Neuronal stem cell (in vitro differentiated cells): ENCODE measurements around the gene AQP10.

Experiments used
- DNase-seq: peaks from one replicate; pipeline ENCODE4 v3.0.0-alpha.2; 2013; ENCODE audit warnings: low spot score
- H2AFZ ChIP-seq: one replicate; pipeline ENCODE4 v1.6.1; 2013; ENCODE audit warnings: mild to moderate bottlenecking, low read length, inconsistent platforms
- H2AK5ac ChIP-seq: 2 replicates; pipeline ENCODE4 v1.6.1; 2013; ENCODE audit warnings: low read depth, mild to moderate bottlenecking, inconsistent platforms, low read length, moderate library complexity, mixed read lengths
- H2BK120ac ChIP-seq: 2 replicates; pipeline ENCODE4 v1.6.1; 2013; ENCODE audit warnings: low read depth, mild to moderate bottlenecking, inconsistent platforms, low read length, moderate library complexity, mixed read lengths
- H2BK12ac ChIP-seq: one replicate; pipeline ENCODE4 v1.6.1; 2013; ENCODE audit warnings: low read length, inconsistent platforms
- H2BK15ac ChIP-seq: 2 replicates; pipeline ENCODE4 v1.6.1; 2013; ENCODE audit warnings: mild to moderate bottlenecking, low read length, inconsistent platforms, mixed read lengths
- H2BK5ac ChIP-seq: one replicate; pipeline ENCODE4 v1.6.1; 2013; ENCODE audit warnings: inconsistent platforms, mild to moderate bottlenecking, low read length, moderate library complexity
- H3K14ac ChIP-seq: one replicate; pipeline ENCODE4 v1.6.1; 2013; ENCODE audit warnings: low read length, inconsistent platforms
- H3K18ac ChIP-seq: 2 replicates; pipeline ENCODE4 v1.6.1; 2013; ENCODE audit warnings: low read length, inconsistent platforms
- H3K23ac ChIP-seq: 2 replicates; pipeline ENCODE4 v1.6.1; 2013; ENCODE audit warnings: low read depth, mild to moderate bottlenecking, mixed read lengths, low read length, inconsistent platforms; ENCODE audit not compliant: poor library complexity
- H3K27ac ChIP-seq: replicated peaks from 3 replicates; pipeline ENCODE4 v1.5.1; 2013; ENCODE audit warnings: low read length, inconsistent platforms
- H3K27me3 ChIP-seq, 3 experiments: 2 replicates each; pipeline ENCODE4 v1.6.1; 2013; ENCODE audit warnings: low read length in 3 of 3, mild to moderate bottlenecking in 2 of 3, inconsistent platforms in 1 of 3, low read depth in 1 of 3, mixed read lengths in 1 of 3, moderate library complexity in 1 of 3; ENCODE audit not compliant: control insufficient read depth in 3 of 3, insufficient read depth in 3 of 3
- H3K36me3 ChIP-seq, 2 donors: replicated peaks in 1 of 2; 2 replicates each; pipeline ENCODE4 v1.6.1; 2013; ENCODE audit warnings: low read length in 2 of 2; ENCODE audit not compliant: control insufficient read depth in 2 of 2, insufficient read depth in 2 of 2
- H3K4ac ChIP-seq: 2 replicates; pipeline ENCODE4 v1.6.1; 2013; ENCODE audit warnings: inconsistent platforms, mild to moderate bottlenecking, low read length, moderate library complexity
- H3K4me1 ChIP-seq, 2 donors: 1 replicate in 1 of 2; 2 replicates in 1 of 2; pipeline ENCODE4 v1.6.1; 2013; ENCODE audit warnings: low read length in 2 of 2, low read depth in 1 of 2; ENCODE audit not compliant: control insufficient read depth in 2 of 2, insufficient read depth in 1 of 2
- H3K4me2 ChIP-seq: one replicate; pipeline ENCODE4 v1.6.1; 2013; ENCODE audit warnings: mild to moderate bottlenecking, low read length, inconsistent platforms; ENCODE audit not compliant: insufficient read depth, poor library complexity, severe bottlenecking
- H3K4me3 ChIP-seq, 2 donors: 2 replicates each; pipeline ENCODE4 v1.5.1; 2013; ENCODE audit warnings: low read length in 2 of 2, mild to moderate bottlenecking in 2 of 2, inconsistent platforms in 1 of 2, moderate library complexity in 1 of 2
- H3K79me1 ChIP-seq: one replicate; pipeline ENCODE4 v1.6.1; 2013; ENCODE audit warnings: low read depth, mild to moderate bottlenecking, inconsistent platforms, low read length, moderate library complexity
- H3K9ac ChIP-seq: one replicate; pipeline ENCODE4 v1.6.1; 2013; ENCODE audit warnings: mild to moderate bottlenecking, low read depth, low read length, inconsistent platforms; ENCODE audit not compliant: poor library complexity
- H3K9me3 ChIP-seq, 2 donors: replicated peaks in 1 of 2; 2 replicates each; pipeline versions ENCODE3 to v1.6.1; 2013; ENCODE audit warnings: low read length in 2 of 2, mild to moderate bottlenecking in 2 of 2, inconsistent platforms in 1 of 2, low read depth in 1 of 2, mixed read lengths in 1 of 2, moderate library complexity in 1 of 2; ENCODE audit not compliant: control insufficient read depth in 2 of 2, insufficient read depth in 1 of 2
- H4K8ac ChIP-seq: one replicate; pipeline ENCODE4 v1.6.1; 2013; ENCODE audit warnings: low read depth, mild to moderate bottlenecking, inconsistent platforms, low read length, moderate library complexity
- H4K91ac ChIP-seq: one replicate; pipeline ENCODE4 v1.6.1; 2013; ENCODE audit warnings: low read length, low read depth, mild to moderate bottlenecking, inconsistent platforms; ENCODE audit not compliant: poor library complexity
- WGBS, 2 donors: extraction: QIAGEN DNeasy Blood & Tissue Kit; methylation state at CpG; one replicate each; pipeline ENCODE4 v1.1.7; 2013; ENCODE audit warnings: missing lambda C conversion rate in 2 of 2, mixed read lengths in 1 of 2; ENCODE audit not compliant: insufficient read length in 2 of 2, insufficient replicate concordance in 1 of 2; ENCODE audit errors: extremely low coverage in 2 of 2; 5-methylcytosine and 5-hydroxymethylcytosine counted together

AQP10 gene

GRCh38 chr1:154334079-154335024, 13.5 kb downstream of the AQP10 start:
- H3K27ac ChIP-seq = no peak overlapping the region
- no peak overlapping the region for H4K91ac ChIP-seq
- H3K4me2 ChIP-seq = no peak overlapping the region
- no peak overlapping the region for H2BK12ac ChIP-seq
- no peak overlapping the region for H2BK15ac ChIP-seq
- no peak overlapping the region for H3K18ac ChIP-seq
- H2BK120ac ChIP-seq = no peak overlapping the region
- no peaks in the 10 kb centered on the region for H3K9me3 ChIP-seq
- H3K4me1 ChIP-seq = peaks cover 0 to 8% of the 10 kb centered on the region in 2 donors
- no peak overlapping the region for H3K23ac ChIP-seq
- H3K14ac ChIP-seq = no peak overlapping the region
- no peak overlapping the region for H2BK5ac ChIP-seq
- no peak overlapping the region for H3K4ac ChIP-seq
- H3K27me3 ChIP-seq = no peaks in the 10 kb centered on the region
- H3K36me3 ChIP-seq = peaks cover 47 to 89% of the 10 kb centered on the region in 2 donors
- H3K79me1 ChIP-seq = peaks cover 5% of the 10 kb centered on the region
- WGBS, 2 donors = no CpG with 5 or more reads among the region's 13 CpGs
- no peak overlapping the region for H2AK5ac ChIP-seq
- H4K8ac ChIP-seq = no peak overlapping the region
- H2AFZ ChIP-seq = no peak overlapping the region
- no peak overlapping the region for H3K4me3 ChIP-seq
- no peak for DNase-seq
- H3K9ac ChIP-seq = no peak overlapping the region

GRCh38 chr1:154335025-154335714, 14.3 kb downstream of the AQP10 start:
- Histone ChIP-seq H2BK12ac (no peak overlapping the region), H2BK5ac (no peak overlapping the region), H4K8ac (no peak overlapping the region), H3K36me3 (peaks cover 53 to 89% of the 10 kb centered on the region in 2 donors), H3K79me1 (peaks cover 2% of the 10 kb centered on the region), H4K91ac (no peak overlapping the region), H3K9me3 (no peaks in the 10 kb centered on the region), H3K4me1 (peaks cover 0 to 2% of the 10 kb centered on the region in 2 donors), H3K4ac (no peak overlapping the region), H3K9ac (no peak overlapping the region), H2AK5ac (no peak overlapping the region), H3K4me3 (no peak overlapping the region), H2BK15ac (no peak overlapping the region), H3K4me2 (no peak overlapping the region), H3K27ac (no peak overlapping the region), H3K14ac (no peak overlapping the region), H2BK120ac (no peak overlapping the region), H3K23ac (no peak overlapping the region), H3K18ac (no peak overlapping the region), H3K27me3 (no peaks in the 10 kb centered on the region), H2AFZ (no peak overlapping the region)
- DNase-seq = no peak
- no CpG with 5 or more reads among the region's 11 CpGs for WGBS, 2 donors

GRCh38 chr1:154337253-154337894, 16.5 kb downstream of the AQP10 start:
- Histone ChIP-seq H3K9ac (no peak overlapping the region), H2AK5ac (no peak overlapping the region), H3K23ac (no peak overlapping the region), H3K79me1 (peaks cover 5% of the 10 kb centered on the region), H3K27ac (no peak overlapping the region), H3K4ac (no peak overlapping the region), H3K4me2 (no peak overlapping the region), H2BK15ac (no peak overlapping the region), H3K4me3 (no peak overlapping the region), H2BK12ac (no peak overlapping the region), H3K4me1 (peaks cover 0 to 2% of the 10 kb centered on the region in 2 donors), H3K36me3 (peaks cover 55 to 89% of the 10 kb centered on the region in 2 donors), H3K14ac (no peak overlapping the region), H3K9me3 (no peaks in the 10 kb centered on the region), H2BK5ac (no peak overlapping the region), H3K18ac (no peak overlapping the region), H2BK120ac (no peak overlapping the region), H3K27me3 (no peaks in the 10 kb centered on the region), H4K8ac (no peak overlapping the region), H2AFZ (no peak overlapping the region), H4K91ac (no peak overlapping the region)
- no CpG with 5 or more reads among the region's 8 CpGs for WGBS, 2 donors
- DNase-seq = no peak

GRCh38 chr1:154338875-154339274, 18.0 kb downstream of the AQP10 start:
- H3K9me3 ChIP-seq = no peaks in the 10 kb centered on the region
- no peak overlapping the region for H3K23ac ChIP-seq
- H3K4ac ChIP-seq = no peak overlapping the region
- no peak overlapping the region for H3K27ac ChIP-seq
- no peak overlapping the region for H3K4me3 ChIP-seq
- no peak overlapping the region for H2AFZ ChIP-seq
- H2BK12ac ChIP-seq = no peak overlapping the region
- H2BK15ac ChIP-seq = no peak overlapping the region
- H2BK5ac ChIP-seq = no peak overlapping the region
- no peak overlapping the region for H3K14ac ChIP-seq
- H4K8ac ChIP-seq = no peak overlapping the region
- H4K91ac ChIP-seq = no peak overlapping the region
- H3K4me1 ChIP-seq = peaks cover 0 to 2% of the 10 kb centered on the region in 2 donors
- peaks cover 5% of the 10 kb centered on the region for H3K79me1 ChIP-seq
- no peak overlapping the region for H3K9ac ChIP-seq
- no peak overlapping the region for H3K4me2 ChIP-seq
- no peak overlapping the region for H2BK120ac ChIP-seq
- no CpG with 5 or more reads among the region's 2 CpGs for WGBS, 2 donors
- peaks cover 68 to 91% of the 10 kb centered on the region in 2 donors for H3K36me3 ChIP-seq
- H3K27me3 ChIP-seq = no peaks in the 10 kb centered on the region
- DNase-seq = no peak
- H3K18ac ChIP-seq = no peak overlapping the region
- H2AK5ac ChIP-seq = no peak overlapping the region
